Suprapubic skin (tissue), 4 donors: ENCODE results near the gene TMEM59L. TPM values are rescaled to one million over a fixed set of nuclear protein-coding genes. Genes with fewer than 3 reads are reported as not detected.

Experiments
- DNase-seq, 2 donors: peaks; one replicate each; pipeline ENCODE4 v3.0.0-alpha.2; 2019; ENCODE audit warnings: low spot score in 2 of 2
- H3K27ac ChIP-seq: fragments of 200-600 bp; sonication (generic); one replicate; pipeline ENCODE4 v1.5.1; 2019
- H3K27me3 ChIP-seq: fragments of 200-600 bp; sonication (generic); one replicate; pipeline ENCODE4 v1.5.1; 2019
- H3K36me3 ChIP-seq: fragments of 200-600 bp; sonication (generic); one replicate; pipeline ENCODE4 v1.5.1; 2019
- H3K4me1 ChIP-seq: fragments of 200-600 bp; sonication (generic); one replicate; pipeline ENCODE4 v1.5.1; 2019
- H3K4me3 ChIP-seq: fragments of 200-600 bp; sonication (generic); one replicate; pipeline ENCODE4 v1.5.1; 2019; ENCODE audit warnings: mild to moderate bottlenecking
- H3K9me3 ChIP-seq: fragments of 200-600 bp; sonication (generic); one replicate; pipeline ENCODE4 v1.5.1; 2019
- CTCF ChIP-seq, 2 donors: fragments of 200-600 bp in 1 of 2; fragments of 450-650 bp in 1 of 2; sonication (generic) in 1 of 2; IDR thresholded peaks; one replicate each; pipeline ENCODE4 v1.5.1; 2016 to 2019; ENCODE audit warnings: antibody characterized with exemption in 2 of 2, mild to moderate bottlenecking in 1 of 2, moderate library complexity in 1 of 2
- EP300 ChIP-seq: sonication (generic); formaldehyde crosslinking; IDR thresholded peaks from one replicate; pipeline ENCODE4 v1.6.1; 2017; ENCODE audit warnings: antibody characterized with exemption
- POLR2A ChIP-seq, 2 donors: fragments of 450-650 bp; IDR thresholded peaks; one replicate each; pipeline ENCODE4 v1.6.1; 2017; ENCODE audit warnings: antibody characterized with exemption in 2 of 2, mild to moderate bottlenecking in 2 of 2, moderate library complexity in 2 of 2
- POLR2AphosphoS5 ChIP-seq, 3 donors: sonication (generic); formaldehyde crosslinking; IDR thresholded peaks; one replicate each; pipeline ENCODE4 v1.6.1; 2017; ENCODE audit warnings: antibody characterized with exemption in 3 of 3
- WGBS: methylation state at CpG from one replicate; pipeline ENCODE4 v1.1.5; 2018; 5-methylcytosine and 5-hydroxymethylcytosine counted together
- total RNA-seq, 4 donors: library from RNA; depleted of rRNA; stranded (reverse); fragments of >200 nt; gene quantifications; one replicate each; pipeline ENCODE4 v1.1.0, GENCODE V29; 2016

TMEM59L gene
- total RNA-seq, 4 donors from 2014 or later, result 0.49 to 1.4 (median 0.97) TPM

GRCh38 chr19:18660051-18660910, 47.6 kb downstream of the TMEM59L start:
- TF ChIP-seq CTCF (IDR thresholded peaks at IDR 0.05), result no peak
- peak in 1 of 3 donors; percentile 29 for TF ChIP-seq POLR2AphosphoS5 (IDR thresholded peaks at IDR 0.05)
- H3K9me3 ChIP-seq, result no peaks in the 10 kb centered on the region
- DNase-seq, result no peak
- peaks cover 2% of the 10 kb centered on the region for H3K36me3 ChIP-seq
- H3K4me1 ChIP-seq, result peaks cover 39% of the 10 kb centered on the region
- H3K27ac ChIP-seq, result peak overlapping the region; percentile 73
- no peak overlapping the region for H3K4me3 ChIP-seq
- no peaks in the 10 kb centered on the region for H3K27me3 ChIP-seq
- 73% methylated on average over 12 of the region's 37 CpGs for WGBS

GRCh38 chr19:18660939-18661670, 48.4 kb downstream of the TMEM59L start:
- peak overlapping the region; percentile 73 for H3K27ac ChIP-seq
- H3K4me1 ChIP-seq, result peaks cover 39% of the 10 kb centered on the region
- no peak overlapping the region for H3K4me3 ChIP-seq
- H3K9me3 ChIP-seq, result no peaks in the 10 kb centered on the region
- H3K27me3 ChIP-seq, result no peaks in the 10 kb centered on the region
- TF ChIP-seq POLR2A (IDR thresholded peaks at IDR 0.05) (no peak), EP300 (no peak), POLR2AphosphoS5 (IDR thresholded peaks at IDR 0.05) (no peak), CTCF (IDR thresholded peaks at IDR 0.05) (no peak)
- peaks cover 10% of the 10 kb centered on the region for H3K36me3 ChIP-seq
- WGBS, result 93% methylated on average over 8 of the region's 10 CpGs
- no peak for DNase-seq

- H3K27me3 ChIP-seq, result no peaks in the 10 kb centered on the region
- H3K4me1 ChIP-seq, result peaks cover 28% of the 10 kb centered on the region
- DNase-seq, result no peak
Measured at GRCh38 chr19:18662972-18663732, 50.5 kb downstream of the TMEM59L start.

GRCh38 chr19:18663940-18664530, 51.4 kb downstream of the TMEM59L start:
- no peak for DNase-seq
- no peaks in the 10 kb centered on the region for H3K27me3 ChIP-seq
- no peak overlapping the region for H3K4me3 ChIP-seq
- no peaks in the 10 kb centered on the region for H3K9me3 ChIP-seq
- H3K4me1 ChIP-seq, result peaks cover 19% of the 10 kb centered on the region
- peaks cover 28% of the 10 kb centered on the region for H3K36me3 ChIP-seq
- TF ChIP-seq POLR2A (IDR thresholded peaks at IDR 0.05) (no peak), CTCF (IDR thresholded peaks at IDR 0.05) (no peak), POLR2AphosphoS5 (IDR thresholded peaks at IDR 0.05) (no peak), EP300 (no peak)
- H3K27ac ChIP-seq, result no peak overlapping the region
- WGBS, result 80% methylated on average over 14 of the region's 14 CpGs

More at GRCh38 chr19:18662972-18663732, 50.5 kb downstream of the TMEM59L start:
- WGBS, result 68% methylated on average over 8 of the region's 15 CpGs
- TF ChIP-seq CTCF (IDR thresholded peaks at IDR 0.05), result no peak
- no peak for TF ChIP-seq POLR2A (IDR thresholded peaks at IDR 0.05)
- no peak for TF ChIP-seq EP300
- TF ChIP-seq POLR2AphosphoS5 (IDR thresholded peaks at IDR 0.05), result no peak
- Histone ChIP-seq H3K36me3 (peaks cover 19% of the 10 kb centered on the region), H3K4me3 (no peak overlapping the region), H3K9me3 (no peaks in the 10 kb centered on the region), H3K27ac (no peak overlapping the region)
